Mesendoderm (in vitro differentiated cells): ENCODE results near the gene ITGAD.
"Not testable (repeated sequence)": the region's sequence is repeated elsewhere in the genome, so short reads cannot be mapped to it uniquely, and the experiment has no call there.

Experiments used
- DNase-seq: peaks from one replicate; pipeline ENCODE4 v3.0.0; 2013
- H2AK5ac ChIP-seq: 2 replicates; pipeline ENCODE4 v1.6.1; 2013; ENCODE audit warnings: low read length, inconsistent platforms
- H2BK120ac ChIP-seq: 2 replicates; pipeline ENCODE4 v1.6.1; 2013; ENCODE audit warnings: low read depth, mild to moderate bottlenecking, low read length, moderate library complexity, mixed read lengths
- H2BK15ac ChIP-seq: replicated peaks from 2 replicates; pipeline ENCODE4 v1.6.1; 2013; ENCODE audit warnings: low read depth, mild to moderate bottlenecking, moderate library complexity
- H2BK5ac ChIP-seq: 2 replicates; pipeline ENCODE4 v1.6.1; 2013; ENCODE audit warnings: low read length, inconsistent platforms
- H3K18ac ChIP-seq: 2 replicates; pipeline ENCODE4 v1.6.1; 2013; ENCODE audit warnings: mild to moderate bottlenecking, low read length, mixed read lengths
- H3K23ac ChIP-seq: one replicate; pipeline ENCODE4 v1.6.1; 2013; ENCODE audit warnings: low read length
- H3K27ac ChIP-seq: 2 replicates; pipeline ENCODE4 v1.5.1; 2013; ENCODE audit warnings: low read depth, mild to moderate bottlenecking, inconsistent platforms, low read length, moderate library complexity
- H3K27me3 ChIP-seq: 2 replicates; pipeline ENCODE4 v1.6.1; 2013; ENCODE audit warnings: low read length, control low read depth, mild to moderate bottlenecking, inconsistent platforms; ENCODE audit not compliant: insufficient read depth, poor library complexity
- H3K36me3 ChIP-seq: 2 replicates; pipeline ENCODE4 v1.6.1; 2013; ENCODE audit warnings: low read length, inconsistent platforms; ENCODE audit not compliant: control insufficient read depth, insufficient read depth
- H3K4ac ChIP-seq: one replicate; pipeline ENCODE4 v1.6.1; 2013; ENCODE audit warnings: low read depth, mild to moderate bottlenecking, low read length, moderate library complexity
- H3K4me1 ChIP-seq: 2 replicates; pipeline ENCODE4 v1.6.1; 2013; ENCODE audit warnings: low read depth, low read length, inconsistent platforms; ENCODE audit not compliant: control insufficient read depth
- H3K4me2 ChIP-seq: 2 replicates; pipeline ENCODE4 v1.6.1; 2013; ENCODE audit warnings: low read length
- H3K4me3 ChIP-seq: 2 replicates; pipeline ENCODE4 v1.5.1; 2013; ENCODE audit warnings: mild to moderate bottlenecking, low read length
- H3K56ac ChIP-seq: one replicate; pipeline ENCODE4 v1.6.1; 2013; ENCODE audit warnings: low read length
- H3K79me1 ChIP-seq: 2 replicates; pipeline ENCODE4 v1.6.1; 2013; ENCODE audit warnings: low read length, inconsistent platforms
- H3K79me2 ChIP-seq: 2 replicates; pipeline ENCODE4 v1.6.1; 2013; ENCODE audit warnings: mild to moderate bottlenecking, low read length; ENCODE audit not compliant: control insufficient read depth, insufficient read depth
- H3K9ac ChIP-seq: 2 replicates; pipeline ENCODE4 v1.6.1; 2013; ENCODE audit warnings: low read length, inconsistent platforms
- H4K5ac ChIP-seq: one replicate; pipeline ENCODE4 v1.6.1; 2013; ENCODE audit warnings: low read length
- H4K8ac ChIP-seq: one replicate; pipeline ENCODE4 v1.6.1; 2013; ENCODE audit warnings: low read depth, mild to moderate bottlenecking, control low read depth, low read length, moderate library complexity
- WGBS: extraction: QIAGEN DNeasy Blood & Tissue Kit; methylation state at CpG from one replicate; pipeline ENCODE4 v1.1.7; 2013; ENCODE audit warnings: low lambda C conversion rate, missing lambda C conversion rate; ENCODE audit not compliant: insufficient coverage; ENCODE audit errors: extremely low coverage; 5-methylcytosine and 5-hydroxymethylcytosine counted together

Gene ITGAD

GRCh38 chr16:31439023-31439422, 45.9 kb downstream of the ITGAD start:
- not testable (repeated sequence) for H3K4me3 ChIP-seq, H2BK5ac ChIP-seq, DNase-seq, H2AK5ac ChIP-seq, H3K36me3 ChIP-seq, H3K4ac ChIP-seq, H3K9ac ChIP-seq, H3K79me2 ChIP-seq, H3K56ac ChIP-seq, H2BK120ac ChIP-seq, H3K27me3 ChIP-seq, H4K8ac ChIP-seq, H3K27ac ChIP-seq, H3K4me1 ChIP-seq, H3K18ac ChIP-seq, H4K5ac ChIP-seq, H3K79me1 ChIP-seq, H2BK15ac ChIP-seq, H3K23ac ChIP-seq, H3K4me2 ChIP-seq
- no CpG with 5 or more reads among the region's 4 CpGs for WGBS

DNA sequence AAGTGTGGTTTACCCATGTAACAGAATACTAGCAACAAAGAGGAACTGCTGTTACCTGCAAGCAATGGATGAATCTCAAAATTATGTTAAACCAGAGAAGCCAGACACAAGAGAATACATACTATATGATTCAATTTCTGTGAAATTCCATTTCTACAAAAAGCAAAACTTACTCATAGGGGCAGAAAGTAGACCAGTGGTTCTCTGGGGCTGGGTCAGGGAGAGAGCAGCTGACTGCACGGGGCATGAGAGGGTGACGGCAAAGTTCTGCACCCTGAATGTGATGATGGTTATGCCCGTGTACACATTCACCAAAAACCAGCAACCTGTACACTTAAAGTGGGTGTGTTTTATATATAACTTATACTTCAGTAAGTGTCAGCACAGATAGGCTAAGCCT, 46.4 kb downstream of the ITGAD start:
- no peak overlapping the region for H3K4me2 ChIP-seq
- H3K9ac ChIP-seq = no peak overlapping the region
- no peak overlapping the region for H3K27ac ChIP-seq
- no peaks in the 10 kb centered on the region for H3K79me2 ChIP-seq
- H3K18ac ChIP-seq = no peak overlapping the region
- no peak overlapping the region for H4K5ac ChIP-seq
- H3K36me3 ChIP-seq = no peaks in the 10 kb centered on the region
- H3K4ac ChIP-seq = no peak overlapping the region
- H3K79me1 ChIP-seq = no peaks in the 10 kb centered on the region
- no peak overlapping the region for H2BK5ac ChIP-seq
- no peak overlapping the region for H2AK5ac ChIP-seq
- no peak overlapping the region for H4K8ac ChIP-seq
- no peak overlapping the region for H3K4me3 ChIP-seq
- H2BK120ac ChIP-seq = no peak overlapping the region
- H3K56ac ChIP-seq = no peak overlapping the region
- H2BK15ac ChIP-seq = no peak overlapping the region
- no peaks in the 10 kb centered on the region for H3K4me1 ChIP-seq
- DNase-seq = no peak
- H3K27me3 ChIP-seq = no peaks in the 10 kb centered on the region
- no peak overlapping the region for H3K23ac ChIP-seq
- no CpG with 5 or more reads among the region's 3 CpGs for whole genome bisulfite sequencing

- H3K4ac ChIP-seq = no peak overlapping the region
- no peak for DNase-seq
- H4K8ac ChIP-seq = no peak overlapping the region
- no peaks in the 10 kb centered on the region for H3K79me1 ChIP-seq
- no peak overlapping the region for H4K5ac ChIP-seq
- no peak overlapping the region for H2BK5ac ChIP-seq
- no peak overlapping the region for H3K4me3 ChIP-seq
- no peak overlapping the region for H3K4me2 ChIP-seq
- H3K23ac ChIP-seq = no peak overlapping the region
- no peak overlapping the region for H3K9ac ChIP-seq
- H2AK5ac ChIP-seq = no peak overlapping the region
- H3K27ac ChIP-seq = no peak overlapping the region
- no CpG with 5 or more reads among the region's 4 CpGs for WGBS
- H3K79me2 ChIP-seq = no peaks in the 10 kb centered on the region
- no peak overlapping the region for H3K18ac ChIP-seq
- H2BK120ac ChIP-seq = no peak overlapping the region
- H3K36me3 ChIP-seq = no peaks in the 10 kb centered on the region
- H3K4me1 ChIP-seq = no peaks in the 10 kb centered on the region
- no peaks in the 10 kb centered on the region for H3K27me3 ChIP-seq
- no peak overlapping the region for H3K56ac ChIP-seq
- no peak overlapping the region for H2BK15ac ChIP-seq
Observed at GRCh38 chr16:31440516-31441184, 47.5 kb downstream of the ITGAD start.

GRCh38 chr16:31441956-31442355, 48.8 kb downstream of the ITGAD start:
- H3K9ac ChIP-seq = no peak overlapping the region
- DNase-seq = no peak
- no peak overlapping the region for H2AK5ac ChIP-seq
- H2BK5ac ChIP-seq = no peak overlapping the region
- no peaks in the 10 kb centered on the region for H3K36me3 ChIP-seq
- no peak overlapping the region for H2BK120ac ChIP-seq
- no peak overlapping the region for H3K4me2 ChIP-seq
- no peak overlapping the region for H3K4me3 ChIP-seq
- H3K4me1 ChIP-seq = no peaks in the 10 kb centered on the region
- H3K27ac ChIP-seq = no peak overlapping the region
- H3K4ac ChIP-seq = no peak overlapping the region
- H3K18ac ChIP-seq = no peak overlapping the region
- no CpG with 5 or more reads among the region's 34 CpGs for WGBS
- no peak overlapping the region for H2BK15ac ChIP-seq
- H3K56ac ChIP-seq = no peak overlapping the region
- H3K79me2 ChIP-seq = no peaks in the 10 kb centered on the region
- H4K8ac ChIP-seq = no peak overlapping the region
- no peaks in the 10 kb centered on the region for H3K27me3 ChIP-seq
- no peak overlapping the region for H3K23ac ChIP-seq
- no peak overlapping the region for H4K5ac ChIP-seq
- H3K79me1 ChIP-seq = no peaks in the 10 kb centered on the region

GRCh38 chr16:31445931-31446330, 52.8 kb downstream of the ITGAD start:
- not testable (repeated sequence) for DNase-seq, H3K23ac ChIP-seq, H3K4me1 ChIP-seq, H3K36me3 ChIP-seq, H3K18ac ChIP-seq, H3K79me2 ChIP-seq, H3K4me3 ChIP-seq, H2AK5ac ChIP-seq, H2BK5ac ChIP-seq, H4K5ac ChIP-seq, H3K79me1 ChIP-seq, H2BK15ac ChIP-seq, H3K4me2 ChIP-seq, H3K4ac ChIP-seq, H3K56ac ChIP-seq, H4K8ac ChIP-seq, H3K27me3 ChIP-seq, H2BK120ac ChIP-seq, H3K27ac ChIP-seq, H3K9ac ChIP-seq
- no CpG with 5 or more reads among the region's 6 CpGs for WGBS

DNA sequence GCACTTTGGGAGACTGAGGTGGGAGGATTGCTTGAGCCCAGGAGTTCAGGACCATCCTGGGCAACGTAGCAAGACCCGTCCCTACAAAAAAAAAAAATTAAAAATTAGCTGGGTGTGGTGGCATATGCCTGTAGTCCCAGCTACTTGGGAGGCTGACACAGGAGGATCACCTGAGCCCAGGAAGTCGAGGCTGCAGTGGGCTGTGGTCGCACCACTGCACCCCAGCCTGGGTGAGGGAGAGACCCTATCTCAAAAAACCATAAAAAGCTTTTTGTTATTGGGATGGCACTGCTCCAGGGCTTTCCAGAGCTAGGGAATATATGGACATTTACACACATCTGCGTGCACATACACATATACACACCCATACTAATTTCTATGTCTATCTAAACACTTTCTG, 58.1 kb downstream of the ITGAD start:
- Histone ChIP-seq H3K36me3 (no peaks in the 10 kb centered on the region), H3K4ac (no peak overlapping the region), H3K27me3 (no peaks in the 10 kb centered on the region), H3K9ac (no peak overlapping the region), H2BK120ac (no peak overlapping the region), H3K27ac (no peak overlapping the region), H3K4me1 (peaks cover 6% of the 10 kb centered on the region), H3K4me3 (no peak overlapping the region), H3K79me1 (peaks cover 7% of the 10 kb centered on the region), H2BK5ac (no peak overlapping the region), H4K8ac (no peak overlapping the region), H3K79me2 (peaks cover 3% of the 10 kb centered on the region), H3K4me2 (no peak overlapping the region), H2AK5ac (no peak overlapping the region), H3K18ac (no peak overlapping the region), H3K56ac (no peak overlapping the region), H2BK15ac (no peak overlapping the region), H3K23ac (no peak overlapping the region), H4K5ac (no peak overlapping the region)
- no peak for DNase-seq
- WGBS = no CpG with 5 or more reads among the region's 5 CpGs
